Measurements from ENCODE around the gene FAM50A. TPM values are rescaled to one million over a fixed set of nuclear protein-coding genes. Genes with fewer than 3 reads are reported as not detected.
A peak's percentile ranks its signal among the peaks of the same experiment; 100 is the strongest.

FAM50A gene
- total and polyA plus RNA-seq, 4 donors: 57.1 to 246 (median 100) TPM

GRCh38 chrX:154470914-154471568 is 27.1 kb downstream of the FAM50A start:
- Histone ChIP-seq H3K27me3 (ENCODE audit: control insufficient read depth in 1 of 2, insufficient read depth in 2 of 2, low read length in 1 of 2) (no peaks in the 10 kb centered on the region), H3K9me3 (ENCODE audit: control insufficient read depth, low read length) (no peaks in the 10 kb centered on the region), H3K36me3 (ENCODE audit: control insufficient read depth in 1 of 2, insufficient read depth in 2 of 2, low read length in 1 of 2) (peaks cover 0 to 11% of the 10 kb centered on the region in 2 donors), H3K4me3 (ENCODE audit: low read length in 2 of 2) (no peak overlapping the region), H3K27ac (ENCODE audit: low read depth in 1 of 2, low read length in 2 of 2) (no peak overlapping the region), H3K4me1 (ENCODE audit: control insufficient read depth in 1 of 2, insufficient read depth in 2 of 2, low read length in 2 of 2) (no peaks in the 10 kb centered on the region)
- DNase-seq (peak in 1 of 2 donors; percentile 70), ATAC-seq (ENCODE audit: low FRiP score) (no peak)
- WGBS, 2 donors: 85 to 87% methylated on average over 23 of the region's 23 CpGs
- intact Hi-C loops (cut with DNase I): no loop called here

- DNase-seq (no peak), ATAC-seq (ENCODE audit: low FRiP score) (no peak)
- Histone ChIP-seq H3K27me3 (ENCODE audit: control insufficient read depth in 1 of 2, insufficient read depth in 2 of 2, low read length in 1 of 2) (no peaks in the 10 kb centered on the region), H3K4me1 (ENCODE audit: control insufficient read depth in 1 of 2, insufficient read depth in 2 of 2, low read length in 2 of 2) (no peaks in the 10 kb centered on the region), H3K27ac (ENCODE audit: low read depth in 1 of 2, low read length in 2 of 2) (no peak overlapping the region), H3K9me3 (ENCODE audit: control insufficient read depth, low read length) (no peaks in the 10 kb centered on the region), H3K4me3 (ENCODE audit: low read length in 2 of 2) (no peak overlapping the region), H3K36me3 (ENCODE audit: control insufficient read depth in 1 of 2, insufficient read depth in 2 of 2, low read length in 1 of 2) (peaks cover 0 to 11% of the 10 kb centered on the region in 2 donors)
- intact Hi-C loops (cut with DNase I): no loop called here
- 79 to 84% methylated on average over 23 of the region's 23 CpGs for WGBS, 2 donors
Observed at GRCh38 chrX:154471839-154472684, 28.1 kb downstream of the FAM50A start.

GRCh38 chrX:154472685-154473632 is 29.0 kb downstream of the FAM50A start:
- no peak overlapping the region for H3K27ac ChIP-seq (ENCODE audit: low read depth in 1 of 2, low read length in 2 of 2)
- no peak overlapping the region for H3K4me3 ChIP-seq (ENCODE audit: low read length in 2 of 2)
- ATAC-seq (ENCODE audit: low FRiP score): no peak
- WGBS, 2 donors: 72 to 76% methylated on average over 28 of the region's 28 CpGs
- no peaks in the 10 kb centered on the region for H3K9me3 ChIP-seq (ENCODE audit: control insufficient read depth, low read length)
- DNase-seq: peak in 1 of 2 donors; percentile 33
- H3K27me3 ChIP-seq (ENCODE audit: control insufficient read depth in 1 of 2, insufficient read depth in 2 of 2, low read length in 1 of 2): no peaks in the 10 kb centered on the region
- intact Hi-C loops (cut with DNase I): no loop called here
- peaks cover 0 to 8% of the 10 kb centered on the region in 2 donors for H3K36me3 ChIP-seq (ENCODE audit: control insufficient read depth in 1 of 2, insufficient read depth in 2 of 2, low read length in 1 of 2)
- H3K4me1 ChIP-seq (ENCODE audit: control insufficient read depth in 1 of 2, insufficient read depth in 2 of 2, low read length in 2 of 2): no peaks in the 10 kb centered on the region

DNA sequence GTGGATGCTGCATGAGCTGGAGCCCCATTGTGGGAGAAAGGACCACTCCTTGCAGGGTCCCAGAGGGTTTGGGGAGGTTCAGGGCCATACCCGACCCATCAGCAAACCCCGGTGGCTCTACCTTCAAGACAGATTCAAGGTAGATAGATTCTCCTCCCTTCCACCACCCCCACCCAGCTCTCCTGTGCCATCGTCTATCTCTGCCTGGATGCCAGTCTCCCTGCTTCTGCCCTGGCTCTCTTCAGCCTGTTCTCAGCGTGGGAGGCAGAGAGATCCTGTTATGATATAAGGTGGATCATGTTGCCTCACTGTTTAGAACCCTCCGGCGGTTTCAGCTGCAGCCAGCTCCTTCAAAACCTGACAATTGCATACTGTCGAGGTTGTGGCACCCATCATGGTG is 29.7 kb downstream of the FAM50A start:
- Histone ChIP-seq H3K9me3 (ENCODE audit: control insufficient read depth, low read length) (no peaks in the 10 kb centered on the region), H3K27ac (ENCODE audit: low read depth in 1 of 2, low read length in 2 of 2) (no peak overlapping the region), H3K27me3 (ENCODE audit: control insufficient read depth in 1 of 2, insufficient read depth in 2 of 2, low read length in 1 of 2) (no peaks in the 10 kb centered on the region), H3K36me3 (ENCODE audit: control insufficient read depth in 1 of 2, insufficient read depth in 2 of 2, low read length in 1 of 2) (peaks cover 0 to 7% of the 10 kb centered on the region in 2 donors), H3K4me1 (ENCODE audit: control insufficient read depth in 1 of 2, insufficient read depth in 2 of 2, low read length in 2 of 2) (no peaks in the 10 kb centered on the region), H3K4me3 (ENCODE audit: low read length in 2 of 2) (no peak overlapping the region)
- DNase-seq (no peak), ATAC-seq (ENCODE audit: low FRiP score) (no peak)
- 81% methylated on average over 7 of the region's 7 CpGs for WGBS, 2 donors
- intact Hi-C loops (cut with DNase I): no loop called here

- Histone ChIP-seq H3K27me3 (ENCODE audit: control insufficient read depth in 1 of 2, insufficient read depth in 2 of 2, low read length in 1 of 2) (no peaks in the 10 kb centered on the region), H3K27ac (ENCODE audit: low read depth in 1 of 2, low read length in 2 of 2) (no peak overlapping the region), H3K4me3 (ENCODE audit: low read length in 2 of 2) (no peak overlapping the region), H3K9me3 (ENCODE audit: control insufficient read depth, low read length) (no peaks in the 10 kb centered on the region), H3K36me3 (ENCODE audit: control insufficient read depth in 1 of 2, insufficient read depth in 2 of 2, low read length in 1 of 2) (no peaks in the 10 kb centered on the region), H3K4me1 (ENCODE audit: control insufficient read depth in 1 of 2, insufficient read depth in 2 of 2, low read length in 2 of 2) (no peaks in the 10 kb centered on the region)
- WGBS, 2 donors: 84% methylated on average over 8 of the region's 8 CpGs
- intact Hi-C loops (cut with DNase I): no loop called here
- DNase-seq (peak in 1 of 2 donors; percentile 24), ATAC-seq (ENCODE audit: low FRiP score) (no peak)
Observed at GRCh38 chrX:154476821-154477220, 32.9 kb downstream of the FAM50A start.

DNA sequence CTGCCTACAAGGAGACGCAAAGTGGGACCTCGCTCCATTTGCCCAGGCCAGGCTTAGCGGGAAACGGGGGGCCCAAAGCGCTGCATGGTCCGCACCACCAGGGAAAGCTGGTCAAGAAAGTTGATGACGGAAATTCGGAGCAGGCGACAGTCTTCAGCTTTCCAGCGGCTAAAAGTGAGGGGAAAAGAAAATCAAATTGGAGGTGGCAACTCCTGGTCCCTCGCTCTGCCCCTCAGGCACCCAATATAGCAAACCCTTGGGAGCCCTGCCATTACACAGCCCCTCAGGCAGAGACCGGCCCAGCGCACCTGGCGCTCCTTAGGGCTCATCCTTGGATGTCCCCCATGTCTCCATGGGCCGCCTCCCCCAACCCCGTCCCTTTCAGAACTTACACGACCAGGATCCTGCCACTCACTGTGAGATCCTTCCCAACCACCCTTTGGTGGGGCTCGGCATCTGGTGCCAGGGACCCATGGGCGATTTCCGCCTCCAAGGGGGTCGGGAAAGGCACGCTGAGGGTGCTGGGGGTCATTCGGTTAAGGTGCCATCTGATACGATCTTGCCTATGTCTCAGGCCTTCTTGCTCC is 34.0 kb downstream of the FAM50A start:
- intact Hi-C loops (cut with DNase I): loop anchor here in 1 of 2 donors (1.0 kb wide), 1 partner anchor 34 kb away; the partner anchor contains the start of gene FAM50A
- ATAC-seq (ENCODE audit: low FRiP score): no peak
- DNase-seq: peak; percentile 51 to 76

GRCh38 chrX:154478728-154479622 is 35.0 kb downstream of the FAM50A start, which contains the start of gene LAGE3:
TSS of gene LAGE3 (minus strand) at chrX:154479281. CDS start at chrX:154478915, 366 bp downstream.
- Histone ChIP-seq H3K4me3 (ENCODE audit: low read length in 2 of 2) (peak within 1 kb of the TSS in 1 of 2 donors; percentile 55), H3K27ac (ENCODE audit: low read depth in 1 of 2, low read length in 2 of 2) (peak within 1 kb of the TSS in 1 of 2 donors; percentile 68), H3K9me3 (ENCODE audit: control insufficient read depth, low read length) (no peaks in the 10 kb centered on the region), H3K36me3 (ENCODE audit: control insufficient read depth in 1 of 2, insufficient read depth in 2 of 2, low read length in 1 of 2) (no peaks in the 10 kb centered on the region), H3K4me1 (ENCODE audit: control insufficient read depth in 1 of 2, insufficient read depth in 2 of 2, low read length in 2 of 2) (no peaks in the 10 kb centered on the region), H3K27me3 (ENCODE audit: control insufficient read depth in 1 of 2, insufficient read depth in 2 of 2, low read length in 1 of 2) (no peaks in the 10 kb centered on the region)
- 2 to 37% methylated on average over 79 to 85 of the region's 85 CpGs for WGBS, 2 donors
- ATAC-seq (ENCODE audit: low FRiP score) (peak; percentile 95), DNase-seq (peak; percentile 96 to 97)
- intact Hi-C loops (cut with DNase I): loop anchor here in 1 of 2 donors (1.0 kb wide), 1 partner anchor 35 kb away; the partner anchor contains the start of gene FAM50A

More for the DNA sequence above, 34.0 kb downstream of the FAM50A start:
- no peaks in the 10 kb centered on the region for H3K4me1 ChIP-seq (ENCODE audit: control insufficient read depth in 1 of 2, insufficient read depth in 2 of 2, low read length in 2 of 2)
- H3K36me3 ChIP-seq (ENCODE audit: control insufficient read depth in 1 of 2, insufficient read depth in 2 of 2, low read length in 1 of 2): no peaks in the 10 kb centered on the region
- peak overlapping the region in 1 of 2 donors; percentile 55 for H3K4me3 ChIP-seq (ENCODE audit: low read length in 2 of 2)
- no peaks in the 10 kb centered on the region for H3K27me3 ChIP-seq (ENCODE audit: control insufficient read depth in 1 of 2, insufficient read depth in 2 of 2, low read length in 1 of 2)
- 47 to 63% methylated on average over 24 of the region's 24 CpGs for WGBS, 2 donors
- no peak overlapping the region for H3K27ac ChIP-seq (ENCODE audit: low read depth in 1 of 2, low read length in 2 of 2)
- no peaks in the 10 kb centered on the region for H3K9me3 ChIP-seq (ENCODE audit: control insufficient read depth, low read length)

All from aorta (tissue), 5 donors.